GM13976 (cell line): ENCODE data around the gene APLF.

Source experiments
- DNase-seq: peaks from one replicate; pipeline ENCODE4 v3.0.0; 2012; ENCODE audit warnings: low spot score
- in situ Hi-C: fragments of 300-500 bp; cut with MboI; formaldehyde crosslinking; loops from one replicate; pipeline ENCODE4 v1.12.0; 2022; ENCODE audit warnings: low sequenced_read_pairs, mixed read lengths, inconsistent platforms; ENCODE audit not compliant: unreplicated experiment
- TF ChIP-seq, protein P1 (sequence below): IDR thresholded peaks from 2 replicates; pipeline ENCODE4 v1.5.1; 2012; ENCODE audit warnings: borderline replicate concordance, mild to moderate bottlenecking; ENCODE audit not compliant: insufficient read depth; ENCODE audit errors: extremely low read depth, missing control alignments, control extremely low read depth

The APLF gene

DNA sequence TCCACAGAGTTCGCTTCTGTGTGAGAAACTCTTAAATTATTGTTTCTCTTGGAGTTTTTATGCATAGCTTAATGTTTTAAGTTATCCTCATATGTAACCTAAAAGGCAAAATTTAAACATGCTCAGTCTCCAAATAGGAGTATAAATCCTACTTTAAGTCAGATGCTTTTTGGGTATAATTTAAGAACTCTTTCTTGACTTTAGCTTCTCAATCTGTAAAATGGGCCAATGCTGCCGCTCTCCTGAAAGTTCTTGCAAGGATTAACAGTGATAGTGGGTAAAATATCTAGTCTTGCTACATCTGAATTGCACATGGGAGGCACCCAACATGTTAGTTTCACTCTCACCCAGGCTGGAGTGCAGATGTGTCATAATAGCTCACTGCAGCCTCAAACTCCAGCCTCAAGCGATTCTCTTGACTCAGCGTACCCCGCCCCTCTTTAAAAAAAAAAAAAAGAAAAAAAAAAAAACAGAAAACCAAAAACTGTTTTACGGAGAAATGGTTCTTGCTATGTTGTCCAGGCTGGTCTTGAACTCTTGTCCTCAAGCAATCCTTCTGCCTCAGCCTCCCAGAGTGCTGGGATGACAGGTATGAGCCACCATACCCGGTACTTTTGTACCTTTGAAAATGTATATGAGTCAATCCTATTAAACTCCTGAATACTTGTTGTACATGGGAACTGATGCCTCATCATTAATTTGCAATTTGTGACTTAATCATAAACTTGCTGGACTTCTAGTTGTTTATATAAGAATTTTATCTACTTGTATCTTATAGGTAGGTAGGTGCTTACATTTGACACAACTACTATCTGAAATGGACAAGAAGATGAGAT is 2.1 kb upstream of the APLF start:
- DNase-seq, result no peak
- TF ChIP-seq, protein P1, sequence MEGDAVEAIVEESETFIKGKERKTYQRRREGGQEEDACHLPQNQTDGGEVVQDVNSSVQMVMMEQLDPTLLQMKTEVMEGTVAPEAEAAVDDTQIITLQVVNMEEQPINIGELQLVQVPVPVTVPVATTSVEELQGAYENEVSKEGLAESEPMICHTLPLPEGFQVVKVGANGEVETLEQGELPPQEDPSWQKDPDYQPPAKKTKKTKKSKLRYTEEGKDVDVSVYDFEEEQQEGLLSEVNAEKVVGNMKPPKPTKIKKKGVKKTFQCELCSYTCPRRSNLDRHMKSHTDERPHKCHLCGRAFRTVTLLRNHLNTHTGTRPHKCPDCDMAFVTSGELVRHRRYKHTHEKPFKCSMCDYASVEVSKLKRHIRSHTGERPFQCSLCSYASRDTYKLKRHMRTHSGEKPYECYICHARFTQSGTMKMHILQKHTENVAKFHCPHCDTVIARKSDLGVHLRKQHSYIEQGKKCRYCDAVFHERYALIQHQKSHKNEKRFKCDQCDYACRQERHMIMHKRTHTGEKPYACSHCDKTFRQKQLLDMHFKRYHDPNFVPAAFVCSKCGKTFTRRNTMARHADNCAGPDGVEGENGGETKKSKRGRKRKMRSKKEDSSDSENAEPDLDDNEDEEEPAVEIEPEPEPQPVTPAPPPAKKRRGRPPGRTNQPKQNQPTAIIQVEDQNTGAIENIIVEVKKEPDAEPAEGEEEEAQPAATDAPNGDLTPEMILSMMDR, result no peak
- in situ Hi-C loops, result no loop called here

DNA sequence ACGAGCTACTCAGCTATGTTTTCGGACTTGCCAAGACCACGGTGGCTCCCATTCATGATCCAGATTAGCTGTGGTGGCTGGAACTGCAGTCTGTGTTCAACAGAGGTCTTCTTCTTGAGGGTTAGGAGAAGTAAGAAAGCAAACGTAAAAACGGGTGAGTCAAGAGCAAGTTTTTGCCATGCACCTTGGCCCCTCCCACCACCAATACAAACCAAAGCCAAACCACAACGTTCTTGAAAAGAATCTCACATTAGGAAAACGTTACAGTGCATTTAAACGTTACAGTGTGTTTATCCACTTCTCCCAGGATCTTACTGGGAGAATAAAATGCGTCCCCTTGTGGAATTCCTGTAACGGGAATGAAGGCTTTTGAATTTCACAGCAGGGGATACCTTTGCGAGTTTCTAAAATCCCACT is 1.0 kb upstream of the APLF start:
- in situ Hi-C loops, result no loop called here
- DNase-seq, result no peak
- TF ChIP-seq, protein P1, result no peak

DNA sequence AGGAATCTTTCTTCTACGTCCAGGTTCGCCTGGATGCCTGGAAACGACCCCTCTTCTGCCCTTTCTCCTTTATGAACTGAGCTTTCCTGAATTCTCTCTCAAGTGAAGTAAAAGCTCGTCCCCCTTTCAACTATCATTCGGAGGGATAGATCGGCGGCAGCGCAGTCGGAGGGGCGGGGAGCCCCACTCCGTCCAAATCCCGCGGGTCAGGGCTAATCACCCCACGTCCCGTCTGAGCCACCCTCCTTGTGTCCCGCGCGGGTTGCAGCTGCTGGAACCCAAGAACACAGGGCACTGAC is 658 bp upstream of the APLF start:
- TF ChIP-seq, protein P1, result no peak
- no peak for DNase-seq
- in situ Hi-C loops, result no loop called here

DNA sequence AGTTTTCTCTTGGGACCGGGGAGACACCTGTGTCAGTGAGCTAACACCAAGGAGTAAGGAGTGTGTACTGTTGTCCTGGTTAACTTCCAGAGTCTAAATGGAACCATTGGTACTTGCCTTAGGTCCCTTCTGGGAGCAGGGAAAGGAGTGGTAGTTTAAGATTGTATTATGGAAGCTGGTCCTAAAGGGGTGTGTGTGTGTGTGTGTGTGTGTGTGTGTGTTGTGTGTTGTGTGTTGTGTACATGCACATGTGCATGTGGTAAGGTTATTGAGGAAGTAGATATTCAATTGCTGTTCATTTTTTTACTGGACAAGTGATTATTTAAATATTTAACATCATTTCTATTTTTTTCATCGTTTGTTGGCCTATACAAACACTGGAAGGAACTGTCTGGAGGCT is 1.4 kb downstream of the APLF start:
- in situ Hi-C loops, result no loop called here
- no peak for DNase-seq
- TF ChIP-seq, protein P1, result no peak

DNA sequence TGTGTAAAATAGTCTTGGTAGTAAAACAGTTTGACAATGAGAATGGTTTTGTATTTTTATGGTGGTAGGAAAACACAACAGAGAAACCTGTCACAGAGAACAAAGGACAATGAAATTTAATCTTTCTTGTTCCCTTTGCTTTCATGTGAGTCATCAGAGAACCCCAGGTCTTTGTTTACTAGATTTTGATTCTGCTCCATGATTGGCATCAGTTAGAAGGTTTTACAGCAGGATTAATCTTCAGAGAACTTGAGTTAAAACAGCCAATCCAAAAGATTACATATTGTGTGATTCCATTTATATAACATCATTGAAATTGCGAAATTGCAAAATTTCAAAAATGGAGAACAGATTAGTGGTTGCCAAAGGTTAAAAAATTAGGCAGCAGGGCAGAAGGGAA is 2.5 kb downstream of the APLF start:
- no peak for DNase-seq
- in situ Hi-C loops, result loop anchor here (10.0 kb wide), 1 partner anchor 445 kb away; no protein-coding TSS in a partner anchor
- TF ChIP-seq, protein P1, result no peak

DNA sequence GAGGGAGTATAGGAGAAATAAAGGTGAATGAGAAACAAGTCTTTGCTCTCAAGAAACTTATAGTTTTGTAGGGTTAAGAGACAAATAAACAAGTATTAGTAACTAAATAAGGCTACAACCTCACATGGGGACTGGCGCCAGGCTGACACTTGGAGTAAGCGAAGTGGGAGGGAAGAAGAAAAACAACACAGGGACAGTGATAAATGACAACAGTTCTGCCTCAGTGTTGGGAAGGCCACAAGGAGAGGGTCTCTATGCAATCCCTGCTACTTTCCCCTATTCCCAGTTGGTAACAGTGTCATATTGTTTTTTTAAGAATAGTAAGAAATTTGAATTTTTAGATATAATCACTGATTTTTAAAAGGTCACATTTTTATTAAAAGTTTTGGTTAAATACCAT is 4.0 kb downstream of the APLF start:
- DNase-seq, result no peak
- TF ChIP-seq, protein P1, result no peak
- in situ Hi-C loops, result loop anchor here (10.0 kb wide), 1 partner anchor 443 kb away; no protein-coding TSS in a partner anchor

DNA sequence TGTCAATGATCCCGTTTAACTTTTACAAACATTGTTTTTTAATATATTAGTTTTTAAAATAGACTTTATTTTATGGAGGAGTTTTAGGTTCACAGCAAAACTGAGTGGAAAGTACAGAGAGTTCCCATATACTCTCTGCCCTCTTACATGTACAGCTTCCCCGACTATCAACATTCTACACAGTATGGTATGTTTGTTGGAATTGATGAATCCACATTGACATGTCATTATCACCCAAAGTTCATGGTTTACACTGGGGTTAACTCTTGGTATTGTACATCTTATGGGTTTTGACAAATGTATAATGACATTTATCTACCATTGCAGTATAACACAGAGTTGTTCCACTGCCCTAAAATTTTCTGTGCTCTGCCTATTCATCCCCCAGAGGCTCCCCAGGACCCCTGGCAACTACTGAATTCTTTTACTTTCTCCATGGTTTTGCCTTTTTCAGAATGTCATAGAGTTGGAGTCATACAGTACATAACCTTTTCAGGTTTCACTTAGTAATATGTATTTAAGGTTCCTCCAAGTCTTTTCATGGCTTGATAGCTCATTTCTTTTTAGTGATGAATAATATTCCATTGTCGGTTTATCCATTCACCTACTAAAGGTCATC is 5.5 kb downstream of the APLF start:
- in situ Hi-C loops, result loop anchor here (10.0 kb wide), 1 partner anchor 442 kb away; no protein-coding TSS in a partner anchor
- TF ChIP-seq, protein P1, result no peak
- DNase-seq, result no peak
